LNCaP clone FGC (cell line): ENCODE results near the gene GINS1.

Experiments used
- DNase-seq: peaks from one replicate; pipeline ENCODE4 v3.0.0-alpha.2; 2011; ENCODE audit warnings: low read depth
- H3K4me3 ChIP-seq: 2 replicates; pipeline ENCODE4 v1.5.1; 2011; ENCODE audit warnings: mild to moderate bottlenecking, low read depth, low read length, control low read depth
- TF ChIP-seq, protein P1 (sequence below): IDR thresholded peaks from 2 replicates; pipeline ENCODE4 v1.5.1; 2012; ENCODE audit warnings: mild to moderate bottlenecking; ENCODE audit not compliant: control insufficient read depth, insufficient read depth; ENCODE audit errors: extremely low read depth

GINS1 gene

DNA sequence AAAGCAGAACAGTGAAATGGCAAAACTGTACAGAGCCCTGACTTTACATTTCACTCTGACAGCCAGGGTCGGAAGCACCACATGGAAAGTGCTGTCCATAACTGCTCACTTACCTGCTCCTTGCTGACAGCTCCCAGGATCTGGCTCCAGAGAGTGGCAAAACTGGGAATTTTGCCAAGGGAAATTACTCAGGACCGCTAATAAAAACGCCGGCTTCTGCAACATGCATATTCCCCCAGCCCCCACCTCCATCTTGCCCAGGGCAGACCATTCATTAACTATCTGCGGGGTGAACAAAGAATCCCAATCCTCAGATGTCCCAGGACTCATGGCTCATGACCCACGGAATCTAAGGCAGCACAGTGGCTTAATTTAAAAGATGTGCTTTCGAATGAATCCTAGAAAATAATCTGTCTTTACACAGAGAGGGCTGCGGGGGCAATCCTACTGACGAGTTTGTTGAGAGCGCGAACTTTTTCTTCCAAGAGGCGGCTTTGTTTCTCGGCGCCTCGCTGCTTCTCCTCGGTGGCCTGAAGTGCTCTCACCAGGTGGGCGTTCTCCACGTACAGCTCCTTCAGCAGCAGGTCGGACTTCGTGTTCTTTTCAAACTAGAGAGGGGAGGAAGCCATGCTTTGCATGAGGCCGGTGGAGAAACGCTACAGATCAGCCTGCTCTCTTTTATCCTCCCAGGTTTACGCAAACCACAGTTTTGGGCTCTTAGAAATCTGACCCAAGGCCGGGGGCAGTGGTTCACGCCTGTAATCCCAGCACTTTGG, 45.8 kb downstream of the GINS1 start:
- no peak overlapping the region for H3K4me3 ChIP-seq
- TF ChIP-seq, protein P1, sequence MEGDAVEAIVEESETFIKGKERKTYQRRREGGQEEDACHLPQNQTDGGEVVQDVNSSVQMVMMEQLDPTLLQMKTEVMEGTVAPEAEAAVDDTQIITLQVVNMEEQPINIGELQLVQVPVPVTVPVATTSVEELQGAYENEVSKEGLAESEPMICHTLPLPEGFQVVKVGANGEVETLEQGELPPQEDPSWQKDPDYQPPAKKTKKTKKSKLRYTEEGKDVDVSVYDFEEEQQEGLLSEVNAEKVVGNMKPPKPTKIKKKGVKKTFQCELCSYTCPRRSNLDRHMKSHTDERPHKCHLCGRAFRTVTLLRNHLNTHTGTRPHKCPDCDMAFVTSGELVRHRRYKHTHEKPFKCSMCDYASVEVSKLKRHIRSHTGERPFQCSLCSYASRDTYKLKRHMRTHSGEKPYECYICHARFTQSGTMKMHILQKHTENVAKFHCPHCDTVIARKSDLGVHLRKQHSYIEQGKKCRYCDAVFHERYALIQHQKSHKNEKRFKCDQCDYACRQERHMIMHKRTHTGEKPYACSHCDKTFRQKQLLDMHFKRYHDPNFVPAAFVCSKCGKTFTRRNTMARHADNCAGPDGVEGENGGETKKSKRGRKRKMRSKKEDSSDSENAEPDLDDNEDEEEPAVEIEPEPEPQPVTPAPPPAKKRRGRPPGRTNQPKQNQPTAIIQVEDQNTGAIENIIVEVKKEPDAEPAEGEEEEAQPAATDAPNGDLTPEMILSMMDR = no peak
- peak; percentile 38 for DNase-seq

DNA sequence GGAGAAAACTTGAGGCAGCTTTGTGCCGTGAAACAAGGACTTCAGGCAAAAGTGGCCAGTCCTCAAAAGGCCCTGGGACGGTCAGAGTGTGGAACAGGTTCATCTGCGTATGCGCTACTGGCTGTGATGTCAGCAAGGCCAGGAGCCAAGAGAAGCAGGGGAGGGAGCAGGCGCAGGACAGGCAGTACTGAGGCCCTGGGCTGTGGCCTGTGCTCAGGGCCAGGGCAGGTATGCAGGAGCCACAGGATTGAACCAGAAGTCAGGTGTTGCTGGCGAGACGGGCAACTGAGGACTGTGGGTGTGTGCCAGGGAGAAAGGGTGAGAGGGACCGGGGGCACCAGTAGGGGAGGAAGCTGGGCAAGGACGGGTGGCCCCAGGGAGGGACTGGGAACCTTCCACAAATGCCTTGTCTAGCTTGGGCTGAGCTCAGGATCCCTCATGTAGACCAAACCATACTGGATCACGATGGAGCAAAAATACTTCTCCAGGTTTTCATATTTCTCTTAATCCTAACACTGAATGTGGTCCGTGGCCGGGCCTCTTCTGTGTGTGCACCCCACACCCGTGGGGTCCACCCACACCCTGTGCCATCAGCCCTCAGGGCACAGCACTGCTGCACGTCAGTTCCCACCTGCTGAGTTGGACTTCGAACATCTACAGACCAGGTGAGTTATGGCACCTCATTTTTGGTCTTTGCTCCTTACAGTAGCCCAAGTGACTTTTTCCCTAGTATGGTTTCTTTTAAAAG, 46.9 kb downstream of the GINS1 start:
- no peak overlapping the region for H3K4me3 ChIP-seq
- TF ChIP-seq, protein P1 = no peak
- DNase-seq = no peak

DNA sequence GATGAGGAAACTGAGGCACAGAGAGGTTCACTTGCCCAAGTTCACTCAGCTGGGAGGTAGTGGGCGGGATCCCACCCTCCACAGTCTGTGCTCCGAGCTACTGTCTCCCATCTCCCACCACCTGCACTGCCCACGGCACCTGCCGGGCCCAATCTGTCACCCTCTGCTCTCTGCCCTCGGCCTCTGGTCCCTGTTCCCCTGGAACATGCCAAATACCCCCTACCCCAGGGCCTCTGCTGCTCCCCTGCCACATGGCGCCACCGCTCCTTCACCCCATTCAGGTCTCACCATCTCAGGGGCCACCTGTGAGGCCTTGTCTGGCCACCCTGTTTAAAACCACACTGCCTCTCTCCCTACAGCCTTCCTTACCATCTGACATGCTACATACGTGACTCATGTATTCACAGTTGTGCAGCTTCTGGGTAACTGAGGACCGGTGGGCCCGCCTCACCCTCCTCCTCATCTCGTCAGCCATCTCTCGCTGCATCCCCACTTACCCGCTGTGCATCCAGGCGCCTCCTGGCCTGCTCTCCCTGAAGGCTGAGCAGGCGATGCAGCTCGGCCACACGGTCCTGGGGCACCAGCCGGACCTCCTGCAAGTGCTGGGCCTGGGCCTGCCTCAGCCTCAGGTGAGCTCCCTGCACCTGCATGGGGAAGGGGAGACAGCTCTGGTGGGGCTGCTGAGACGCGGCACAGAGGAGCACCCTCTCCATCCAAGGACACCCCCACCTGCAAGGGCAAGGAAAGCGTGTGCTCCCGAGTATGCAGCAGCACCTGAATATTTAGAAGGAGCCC, 50.6 kb downstream of the GINS1 start:
- TF ChIP-seq, protein P1 = no peak
- H3K4me3 ChIP-seq = no peak overlapping the region
- DNase-seq = no peak

DNA sequence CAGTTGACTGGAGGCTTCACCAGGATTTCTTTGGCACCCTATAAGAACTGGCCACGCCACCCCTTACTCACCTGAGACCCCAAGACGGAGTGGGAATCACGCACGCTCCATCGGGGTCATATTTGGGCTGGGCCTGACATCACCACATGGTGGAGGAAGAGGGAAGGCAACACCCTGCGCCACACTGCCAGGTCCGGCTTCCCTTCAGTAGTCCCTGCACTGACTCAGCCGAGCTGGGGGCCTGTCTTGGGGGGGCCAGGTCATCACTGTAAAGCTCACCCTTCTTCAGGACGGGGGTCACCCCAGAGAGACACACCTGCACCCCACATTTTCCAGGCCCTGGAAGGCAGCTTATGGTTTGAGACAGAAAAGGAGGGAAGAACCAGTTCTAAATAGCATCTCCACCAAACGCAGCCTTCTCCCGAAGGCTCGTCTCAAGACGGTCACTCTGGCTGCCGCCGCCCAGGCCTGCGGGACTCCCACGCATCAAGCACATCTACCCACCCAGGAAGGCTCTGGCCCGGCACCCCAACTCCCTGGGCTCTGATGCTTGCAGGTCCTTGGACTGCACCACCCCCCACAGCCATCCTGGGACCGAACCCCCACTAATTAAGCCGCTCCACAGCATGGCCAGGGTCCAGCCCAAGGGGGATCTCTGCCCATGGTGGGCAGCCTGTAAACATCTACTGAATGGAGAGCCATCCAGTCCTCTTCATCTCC, 51.8 kb downstream of the GINS1 start:
- no peak for DNase-seq
- TF ChIP-seq, protein P1 = no peak
- H3K4me3 ChIP-seq = no peak overlapping the region

DNA sequence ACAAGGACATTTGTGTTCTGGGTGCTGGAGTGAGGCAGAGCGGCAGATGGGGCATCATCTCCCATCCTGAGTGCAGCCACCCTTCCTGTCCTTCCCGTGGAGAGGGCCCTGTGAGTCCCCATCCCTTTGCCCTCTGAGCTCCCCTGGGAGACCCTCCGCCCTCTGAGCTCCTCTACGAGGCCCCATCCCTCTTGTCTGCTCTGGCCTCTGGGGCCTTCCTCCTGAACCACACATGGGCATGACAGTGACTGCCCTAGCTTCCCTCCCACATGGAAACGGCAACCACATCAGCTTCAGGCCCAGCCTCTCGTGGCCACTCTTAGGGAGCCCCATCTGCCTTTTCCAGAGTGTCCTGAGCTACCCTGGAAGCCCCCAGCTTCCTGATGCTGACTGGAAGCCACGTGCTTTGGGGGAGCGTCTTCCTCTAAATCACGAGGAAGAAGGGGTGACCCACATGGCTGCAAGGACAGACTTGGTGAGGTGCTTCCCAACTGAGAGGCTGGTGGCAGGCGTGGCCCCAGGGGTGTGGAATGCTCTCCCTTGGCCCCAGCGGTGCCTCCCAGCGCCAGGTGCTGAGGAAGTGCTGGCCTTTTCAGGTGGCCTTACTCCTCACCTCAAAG, 52.6 kb downstream of the GINS1 start:
- DNase-seq = no peak
- H3K4me3 ChIP-seq = no peak overlapping the region
- TF ChIP-seq, protein P1 = no peak
